GM13976 (cell line): ENCODE data around the gene RANBP9.

Source experiments
- DNase-seq: peaks from one replicate; pipeline ENCODE4 v3.0.0; 2012; ENCODE audit warnings: low spot score
- CTCF ChIP-seq: IDR thresholded peaks from 2 replicates; pipeline ENCODE4 v1.5.1; 2012; ENCODE audit warnings: borderline replicate concordance, mild to moderate bottlenecking; ENCODE audit not compliant: insufficient read depth; ENCODE audit errors: extremely low read depth, missing control alignments, control extremely low read depth
- in situ Hi-C: fragments of 300-500 bp; cut with MboI; formaldehyde crosslinking; loops from one replicate; pipeline ENCODE4 v1.12.0; 2022; ENCODE audit warnings: low sequenced_read_pairs, mixed read lengths, inconsistent platforms; ENCODE audit not compliant: unreplicated experiment

The RANBP9 gene

GRCh38 chr6:13741365-13741764, 29.7 kb upstream of the RANBP9 start:
- no peak for DNase-seq
- in situ Hi-C loops, result no loop called here
- no peak for TF ChIP-seq CTCF

- in situ Hi-C loops, result no loop called here
Observed at GRCh38 chr6:13735031-13735430, 23.4 kb upstream of the RANBP9 start.

GRCh38 chr6:13733178-13733887, 21.7 kb upstream of the RANBP9 start:
- no peak for TF ChIP-seq CTCF
- in situ Hi-C loops, result no loop called here
- DNase-seq, result no peak

More at GRCh38 chr6:13735031-13735430, 23.4 kb upstream of the RANBP9 start:
- no peak for DNase-seq
- no peak for TF ChIP-seq CTCF

GRCh38 chr6:13730704-13731103, 19.1 kb upstream of the RANBP9 start:
- in situ Hi-C loops, result no loop called here
- TF ChIP-seq CTCF, result no peak
- no peak for DNase-seq

- no peak for TF ChIP-seq CTCF
- DNase-seq, result no peak
- in situ Hi-C loops, result no loop called here
Observed at GRCh38 chr6:13729891-13730290, 18.3 kb upstream of the RANBP9 start.

GRCh38 chr6:13725570-13725969, 13.9 kb upstream of the RANBP9 start:
- no peak for TF ChIP-seq CTCF
- in situ Hi-C loops, result no loop called here
- no peak for DNase-seq
